ENCODE results near the gene RHBDD2. TPM values are rescaled to one million over a fixed set of nuclear protein-coding genes. Genes with fewer than 3 reads are reported as not detected.
"Not testable (repeated sequence)": the region's sequence is repeated elsewhere in the genome, so short reads cannot be mapped to it uniquely, and the experiment has no call there.

Gene RHBDD2
- total RNA-seq, 4 donors from 2014 or later = 44.9 to 79.7 (median 63.7) TPM

DNA sequence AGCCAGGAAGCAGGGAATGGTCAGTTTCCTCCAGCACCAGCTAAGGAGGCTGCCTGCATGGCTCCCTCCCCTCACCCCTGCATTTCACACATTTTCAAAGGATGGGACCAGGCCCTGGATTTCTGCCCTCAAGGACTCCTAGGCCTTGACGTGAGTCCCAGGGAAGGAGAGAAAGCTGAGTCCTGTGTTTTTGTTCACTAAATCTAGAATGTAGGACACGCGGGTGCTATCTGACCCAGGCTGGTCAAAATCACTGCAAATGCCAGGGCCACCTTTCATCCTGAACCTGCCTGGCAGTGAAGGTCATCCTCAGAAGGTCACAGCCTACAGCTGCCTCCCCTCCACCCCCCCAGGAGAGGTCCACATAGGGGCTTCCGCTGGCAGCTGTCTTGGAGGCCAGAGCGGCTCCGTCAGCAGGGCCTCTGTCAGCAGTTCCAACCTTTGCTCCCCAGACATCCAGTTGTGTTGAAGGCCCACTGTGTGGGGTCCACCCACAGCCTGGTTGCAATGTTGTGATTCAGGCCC, 18.0 kb downstream of the RHBDD2 start:
- intact Hi-C loops (cut with DNase I; ENCODE audit: low total_unique reads) = no loop called here
- TF ChIP-seq EP300 (IDR thresholded peaks at IDR 0.05; ENCODE audit: low read depth) = no peak
- no peak for TF ChIP-seq POLR2AphosphoS5 (IDR thresholded peaks at IDR 0.05)
- no peaks in the 10 kb centered on the region for H3K36me3 ChIP-seq
- DNase-seq = no peak
- 80 to 88% methylated on average over 2 to 6 of the region's 6 CpGs for WGBS, 2 donors (ENCODE audit: low coverage in 1 of 2)
- H3K4me1 ChIP-seq = no peaks in the 10 kb centered on the region
- H3K27ac ChIP-seq = no peak overlapping the region
- no peaks in the 10 kb centered on the region for H3K9me3 ChIP-seq
- no peaks in the 10 kb centered on the region for H3K27me3 ChIP-seq
- in situ Hi-C loops (cut with MboI; ENCODE audit: low pct_ligation_motif_present in 1 of 4, low pct_unique_long_range_greater_than_20kb in 1 of 4, low sequenced_read_pairs in 3 of 4) = no loop called here
- H3K4me3 ChIP-seq = no peak overlapping the region

GRCh38 chr7:75900617-75901315, 21.9 kb downstream of the RHBDD2 start:
- Histone ChIP-seq H3K36me3 (no peaks in the 10 kb centered on the region), H3K4me1 (peaks cover 0 to 2% (median 0%) of the 10 kb centered on the region in 4 donors), H3K27me3 (no peaks in the 10 kb centered on the region), H3K9me3 (no peaks in the 10 kb centered on the region), H3K4me3 (no peak overlapping the region), H3K27ac (no peak overlapping the region)
- no peak for TF ChIP-seq POLR2A (IDR thresholded peaks at IDR 0.05)
- TF ChIP-seq EP300 (IDR thresholded peaks at IDR 0.05; ENCODE audit: low read depth) = no peak
- no peak for TF ChIP-seq POLR2AphosphoS5 (IDR thresholded peaks at IDR 0.05)
- TF ChIP-seq, protein P1, sequence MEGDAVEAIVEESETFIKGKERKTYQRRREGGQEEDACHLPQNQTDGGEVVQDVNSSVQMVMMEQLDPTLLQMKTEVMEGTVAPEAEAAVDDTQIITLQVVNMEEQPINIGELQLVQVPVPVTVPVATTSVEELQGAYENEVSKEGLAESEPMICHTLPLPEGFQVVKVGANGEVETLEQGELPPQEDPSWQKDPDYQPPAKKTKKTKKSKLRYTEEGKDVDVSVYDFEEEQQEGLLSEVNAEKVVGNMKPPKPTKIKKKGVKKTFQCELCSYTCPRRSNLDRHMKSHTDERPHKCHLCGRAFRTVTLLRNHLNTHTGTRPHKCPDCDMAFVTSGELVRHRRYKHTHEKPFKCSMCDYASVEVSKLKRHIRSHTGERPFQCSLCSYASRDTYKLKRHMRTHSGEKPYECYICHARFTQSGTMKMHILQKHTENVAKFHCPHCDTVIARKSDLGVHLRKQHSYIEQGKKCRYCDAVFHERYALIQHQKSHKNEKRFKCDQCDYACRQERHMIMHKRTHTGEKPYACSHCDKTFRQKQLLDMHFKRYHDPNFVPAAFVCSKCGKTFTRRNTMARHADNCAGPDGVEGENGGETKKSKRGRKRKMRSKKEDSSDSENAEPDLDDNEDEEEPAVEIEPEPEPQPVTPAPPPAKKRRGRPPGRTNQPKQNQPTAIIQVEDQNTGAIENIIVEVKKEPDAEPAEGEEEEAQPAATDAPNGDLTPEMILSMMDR (IDR thresholded peaks at IDR 0.05) = no peak
- DNase-seq = no peak
- intact Hi-C loops (cut with DNase I; ENCODE audit: low total_unique reads) = no loop called here
- WGBS, 2 donors (ENCODE audit: low coverage in 1 of 2) = 87 to 89% methylated on average over 7 to 9 of the region's 9 CpGs
- in situ Hi-C loops (cut with MboI; ENCODE audit: low pct_ligation_motif_present in 1 of 4, low pct_unique_long_range_greater_than_20kb in 1 of 4, low sequenced_read_pairs in 3 of 4) = no loop called here

DNA sequence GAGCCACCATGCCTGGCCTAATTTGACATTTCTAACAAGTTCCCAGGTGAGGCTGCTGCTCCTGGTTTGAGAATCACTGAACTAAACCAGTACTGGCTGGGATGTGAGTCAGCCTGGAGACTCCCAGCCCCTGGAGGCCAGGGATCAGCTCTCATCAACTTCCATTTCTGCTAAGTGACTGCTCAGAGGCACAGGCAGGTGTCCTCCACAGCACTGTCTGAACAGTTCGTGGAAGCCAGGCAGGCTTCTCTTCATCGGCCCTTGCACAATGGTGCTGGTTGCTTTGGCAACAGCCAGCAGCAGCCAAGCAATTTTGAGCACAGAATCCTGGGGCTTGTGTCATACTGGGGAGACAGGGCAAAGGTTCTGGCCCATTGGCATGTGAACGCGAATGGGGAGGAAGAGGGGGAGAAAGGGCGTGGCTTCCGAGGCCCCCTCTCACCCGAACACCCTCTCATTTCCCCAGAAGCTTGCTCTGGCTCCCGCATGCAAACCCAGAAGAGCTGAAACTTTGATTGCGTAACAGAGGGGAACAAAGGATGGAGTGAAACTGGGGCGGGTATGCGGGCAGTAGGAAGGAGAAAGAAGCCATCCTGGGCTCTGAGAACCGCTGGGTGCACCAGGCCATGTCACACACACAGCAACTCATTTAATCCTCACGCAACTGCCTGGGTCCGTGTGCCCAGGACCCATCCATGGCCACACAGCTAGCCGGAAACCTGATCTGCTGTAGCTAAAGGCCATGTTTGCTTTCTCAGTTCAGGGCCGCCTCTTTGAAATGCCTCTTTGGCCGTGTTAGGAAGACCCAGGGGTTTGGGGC, 27.2 kb downstream of the RHBDD2 start:
- TF ChIP-seq POLR2AphosphoS5 (IDR thresholded peaks at IDR 0.05) (peak in 2 of 3 donors; percentile 7 to 12), EP300 (IDR thresholded peaks at IDR 0.05; ENCODE audit: low read depth) (no peak)
- TF ChIP-seq, protein P1 (IDR thresholded peaks at IDR 0.05) = no peak
- in situ Hi-C loops (cut with MboI; ENCODE audit: low pct_ligation_motif_present in 1 of 4, low pct_unique_long_range_greater_than_20kb in 1 of 4, low sequenced_read_pairs in 3 of 4) (no loop called here), intact Hi-C loops (cut with DNase I; ENCODE audit: low total_unique reads) (no loop called here)
- no peaks in the 10 kb centered on the region for H3K36me3 ChIP-seq
- no peaks in the 10 kb centered on the region for H3K9me3 ChIP-seq
- H3K27me3 ChIP-seq = no peaks in the 10 kb centered on the region
- H3K4me1 ChIP-seq = peaks cover 0 to 8% (median 4%) of the 10 kb centered on the region in 4 donors
- no peak overlapping the region for H3K4me3 ChIP-seq
- peak overlapping the region in 3 of 4 donors; percentile 26 to 52 (median 30) for H3K27ac ChIP-seq
- 38 to 50% methylated on average over 8 to 17 of the region's 17 CpGs for WGBS, 2 donors (ENCODE audit: low coverage in 1 of 2)
- peak; percentile 53 for DNase-seq

DNA sequence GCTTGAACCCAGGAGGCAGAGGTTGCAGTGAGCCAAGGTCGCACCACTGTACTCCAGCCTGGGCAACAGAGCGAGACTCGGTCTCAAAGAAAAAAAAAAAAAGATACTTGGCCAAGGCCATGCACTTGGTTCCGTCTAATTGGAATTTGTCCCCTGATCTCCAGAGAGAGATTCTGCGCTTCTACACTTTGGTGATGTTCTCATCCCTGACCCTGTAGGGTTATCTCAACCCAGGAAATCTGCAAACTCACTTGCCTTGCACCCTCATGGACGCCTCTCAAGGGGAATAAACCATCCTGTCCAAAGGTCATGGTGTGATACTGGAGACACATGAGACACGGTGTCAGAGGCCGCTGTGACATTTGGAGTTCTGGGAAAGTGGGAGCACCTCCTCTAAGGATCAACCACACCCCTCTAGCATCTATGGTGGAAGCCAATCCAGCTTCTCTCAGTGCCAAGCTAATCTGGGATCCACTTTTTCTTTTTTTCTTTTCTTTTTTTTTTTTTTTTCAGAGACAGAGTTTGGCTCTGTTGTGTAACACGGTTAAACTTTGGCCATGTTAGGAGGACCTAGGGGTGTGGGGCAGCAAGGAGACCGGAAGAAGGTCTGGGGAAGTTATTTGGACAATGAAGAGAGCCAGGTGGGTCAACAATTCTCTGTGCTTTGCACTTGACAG, 28.3 kb downstream of the RHBDD2 start:
- WGBS, 2 donors (ENCODE audit: low coverage in 1 of 2) = 20 to 76% methylated on average over 4 to 10 of the region's 10 CpGs

DNA sequence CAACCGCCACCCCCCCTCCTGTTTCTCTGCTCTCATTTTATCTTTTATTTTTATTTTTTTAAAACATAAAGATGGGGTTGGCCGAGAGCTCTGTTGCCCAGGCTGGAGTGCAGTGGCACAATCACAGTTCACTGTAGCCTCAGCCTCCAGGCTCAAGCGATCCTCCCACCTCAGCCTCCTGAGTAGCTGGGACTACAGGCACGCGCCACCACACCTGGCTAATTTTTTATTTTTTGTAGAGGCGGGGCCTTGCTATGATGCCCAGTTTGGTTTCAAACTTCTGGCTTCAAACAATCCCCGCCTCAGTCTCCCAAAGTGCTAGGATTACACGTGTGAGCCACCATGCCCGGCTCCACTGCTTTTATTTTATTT, 28.8 kb downstream of the RHBDD2 start:
- H3K27me3 ChIP-seq; H3K9me3 ChIP-seq; DNase-seq; H3K4me3 ChIP-seq; in situ Hi-C loops (cut with MboI; ENCODE audit: low pct_ligation_motif_present in 1 of 4, low pct_unique_long_range_greater_than_20kb in 1 of 4, low sequenced_read_pairs in 3 of 4); H3K27ac ChIP-seq; H3K4me1 ChIP-seq; H3K36me3 ChIP-seq; intact Hi-C loops (cut with DNase I; ENCODE audit: low total_unique reads): not testable (repeated sequence)
- 93 to 94% methylated on average over 6 to 9 of the region's 9 CpGs for WGBS, 2 donors (ENCODE audit: low coverage in 1 of 2)

More for the DNA sequence above, 28.3 kb downstream of the RHBDD2 start:
- Histone ChIP-seq H3K4me1 (peaks cover 0 to 8% (median 4%) of the 10 kb centered on the region in 4 donors), H3K36me3 (no peaks in the 10 kb centered on the region), H3K27me3 (no peaks in the 10 kb centered on the region), H3K27ac (no peak overlapping the region), H3K9me3 (no peaks in the 10 kb centered on the region), H3K4me3 (no peak overlapping the region)
- in situ Hi-C loops (cut with MboI; ENCODE audit: low pct_ligation_motif_present in 1 of 4, low pct_unique_long_range_greater_than_20kb in 1 of 4, low sequenced_read_pairs in 3 of 4) (no loop called here), intact Hi-C loops (cut with DNase I; ENCODE audit: low total_unique reads) (no loop called here)
- DNase-seq = no peak
- TF ChIP-seq POLR2AphosphoS5 (IDR thresholded peaks at IDR 0.05) (no peak), EP300 (IDR thresholded peaks at IDR 0.05; ENCODE audit: low read depth) (no peak), POLR2A (IDR thresholded peaks at IDR 0.05) (no peak)
- TF ChIP-seq, protein P1 (IDR thresholded peaks at IDR 0.05) = no peak
